IMR-90 (cell line): ENCODE measurements around the gene ASB11. TPM values are rescaled to one million over a fixed set of nuclear protein-coding genes. Genes with fewer than 3 reads are reported as not detected.

ENCODE experiments used
- ATAC-seq: fragments of 200-7000 bp; cut with Tn5 transposase; 2 replicates; pipeline ENCODE4 v1.9.1; 2020; ENCODE audit warnings: low read depth, mild to moderate bottlenecking, moderate library complexity
- BruUV-seq: library from RNA; stranded (reverse); fragments of 400-500 nt; replicated peaks from 2 replicates; lab custom pipeline; 2021; lab: Mats Ljungman, UMichigan
- CTCF ChIA-PET: fragments of 300-600 bp; formaldehyde crosslinking; extraction: SDS; loops from one replicate; lab custom pipeline; 2021; ENCODE audit warnings: antibody characterized with exemption; lab: Yijun Ruan, JAX
- POLR2A ChIA-PET: fragments of 300-600 bp; sonication (Branson Sonifier 250); formaldehyde crosslinking; loops from one replicate; lab custom pipeline; 2022; ENCODE audit warnings: antibody characterized with exemption; ENCODE audit not compliant: unreplicated experiment; lab: Charles Lee
- DNase-seq: peaks from one replicate; pipeline ENCODE4 v3.0.0; 2013
- H2AFZ ChIP-seq: replicated peaks from 2 replicates; pipeline ENCODE3; 2013; ENCODE audit warnings: low read length, mild to moderate bottlenecking; ENCODE audit not compliant: poor library complexity
- H2AK5ac ChIP-seq: 2 replicates; pipeline ENCODE4 v1.6.1; 2013; ENCODE audit warnings: low read depth, low read length, inconsistent platforms
- H2AK9ac ChIP-seq: replicated peaks from 2 replicates; pipeline ENCODE3; 2013; ENCODE audit warnings: mild to moderate bottlenecking, low read depth, low read length, moderate library complexity; ENCODE audit not compliant: poor library complexity
- H2BK120ac ChIP-seq: 2 replicates; pipeline ENCODE4 v1.6.1; 2013; ENCODE audit warnings: low read depth, low read length, inconsistent platforms
- H2BK15ac ChIP-seq: 3 replicates; pipeline ENCODE4 v1.6.1; 2013; ENCODE audit warnings: low read depth, low read length, inconsistent platforms
- H2BK20ac ChIP-seq: 2 replicates; pipeline ENCODE4 v1.6.1; 2013; ENCODE audit warnings: low read depth, mild to moderate bottlenecking, inconsistent platforms, low read length, moderate library complexity
- H2BK5ac ChIP-seq: 2 replicates; pipeline ENCODE4 v1.6.1; 2013; ENCODE audit warnings: mild to moderate bottlenecking, low read depth, low read length, inconsistent platforms; ENCODE audit not compliant: poor library complexity, severe bottlenecking
- H3K14ac ChIP-seq: replicated peaks from 2 replicates; pipeline ENCODE4 v1.6.1; 2013; ENCODE audit warnings: low read depth, low read length, inconsistent platforms
- H3K18ac ChIP-seq: 2 replicates; pipeline ENCODE4 v1.6.1; 2013; ENCODE audit warnings: low read depth, low read length, control low read depth
- H3K23ac ChIP-seq: 2 replicates; pipeline ENCODE4 v1.6.1; 2013; ENCODE audit warnings: low read depth, low read length, inconsistent platforms
- H3K27ac ChIP-seq: 2 replicates; pipeline ENCODE4 v1.5.1; 2013; ENCODE audit warnings: mild to moderate bottlenecking, control low read depth, low read length; ENCODE audit not compliant: insufficient read depth
- H3K27me3 ChIP-seq: 2 replicates; pipeline ENCODE4 v1.6.1; 2013; ENCODE audit warnings: low read length; ENCODE audit not compliant: control insufficient read depth, insufficient read depth
- H3K36me3 ChIP-seq: 2 replicates; pipeline ENCODE4 v1.6.1; 2013; ENCODE audit warnings: low read length, mixed read lengths; ENCODE audit not compliant: control insufficient read depth, insufficient read depth
- H3K4ac ChIP-seq: 2 replicates; pipeline ENCODE4 v1.6.1; 2013; ENCODE audit warnings: low read depth, low read length, inconsistent platforms
- H3K4me1 ChIP-seq: 2 replicates; pipeline ENCODE4 v1.6.1; 2013; ENCODE audit warnings: low read length, mixed read lengths; ENCODE audit not compliant: control insufficient read depth, insufficient read depth
- H3K4me2 ChIP-seq: 2 replicates; pipeline ENCODE4 v1.6.1; 2013; ENCODE audit warnings: low read depth, mild to moderate bottlenecking, control low read depth, low read length, moderate library complexity
- H3K4me3 ChIP-seq: 2 replicates; pipeline ENCODE4 v1.5.1; 2013; ENCODE audit warnings: low read depth, mild to moderate bottlenecking, control low read depth, low read length, moderate library complexity; ENCODE audit not compliant: insufficient read depth
- H3K56ac ChIP-seq: 2 replicates; pipeline ENCODE4 v1.6.1; 2013; ENCODE audit warnings: low read length, inconsistent platforms; ENCODE audit not compliant: insufficient read depth; ENCODE audit errors: extremely low read depth
- H3K79me1 ChIP-seq, 2 experiments: 2 replicates each; pipeline ENCODE4 v1.6.1; 2013; ENCODE audit warnings: low read length in 2 of 2, inconsistent platforms in 1 of 2, low read depth in 1 of 2
- H3K9ac ChIP-seq: 2 replicates; pipeline ENCODE4 v1.6.1; 2013; ENCODE audit warnings: low read depth, low read length, control low read depth
- H3K9me1 ChIP-seq: 2 replicates; pipeline ENCODE4 v1.6.1; 2013; ENCODE audit warnings: low read length, inconsistent platforms; ENCODE audit not compliant: insufficient read depth
- H3K9me3 ChIP-seq: 2 replicates; pipeline ENCODE4 v1.6.1; 2013; ENCODE audit warnings: low read length; ENCODE audit not compliant: control insufficient read depth, insufficient read depth
- H4K20me1 ChIP-seq: 2 replicates; pipeline ENCODE4 v1.6.1; 2013; ENCODE audit warnings: low read length, inconsistent platforms; ENCODE audit not compliant: insufficient read depth
- H4K5ac ChIP-seq: 2 replicates; pipeline ENCODE4 v1.6.1; 2013; ENCODE audit warnings: mild to moderate bottlenecking, low read depth, low read length, control low read depth
- H4K8ac ChIP-seq, 2 experiments: 2 replicates each; pipeline ENCODE4 v1.6.1; 2013; ENCODE audit warnings: low read depth in 2 of 2, low read length in 2 of 2, control low read depth in 1 of 2, inconsistent platforms in 1 of 2
- H4K91ac ChIP-seq: 2 replicates; pipeline ENCODE4 v1.6.1; 2013; ENCODE audit warnings: low read depth, low read length, inconsistent platforms; ENCODE audit not compliant: insufficient read depth
- BHLHE40 ChIP-seq: fragments of 150-350 bp; IDR thresholded peaks from 2 replicates; pipeline ENCODE4 v1.6.1; 2016; ENCODE audit warnings: mild to moderate bottlenecking, low read depth, low read length
- CEBPB ChIP-seq: IDR thresholded peaks from 2 replicates; pipeline ENCODE4 v1.6.1; 2012; ENCODE audit warnings: low read depth, low read length, improper control_type of control experiment
- CHD1 ChIP-seq: IDR thresholded peaks from 2 replicates; pipeline ENCODE4 v1.6.1; 2012; ENCODE audit warnings: low read depth, low read length, improper control_type of control experiment
- ELK1 ChIP-seq: fragments of 150-350 bp; IDR thresholded peaks from 2 replicates; pipeline ENCODE4 v1.6.1; 2016; ENCODE audit warnings: low read depth, mild to moderate bottlenecking, low read length, moderate library complexity, borderline replicate concordance
- MAFK ChIP-seq: IDR thresholded peaks from 2 replicates; pipeline ENCODE4 v1.6.1; 2012; ENCODE audit warnings: low read depth, low read length, improper control_type of control experiment
- MAZ ChIP-seq: IDR thresholded peaks from 2 replicates; pipeline ENCODE4 v1.6.1; 2012; ENCODE audit warnings: low read depth, mild to moderate bottlenecking, low read length, improper control_type of control experiment, moderate library complexity, borderline replicate concordance
- RAD21 ChIP-seq: IDR thresholded peaks from 2 replicates; pipeline ENCODE4 v1.6.1; 2012; ENCODE audit warnings: low read length, improper control_type of control experiment
- RCOR1 ChIP-seq: IDR thresholded peaks from 2 replicates; pipeline ENCODE4 v1.6.1; 2012; ENCODE audit warnings: mild to moderate bottlenecking, low read length, improper control_type of control experiment; ENCODE audit not compliant: insufficient replicate concordance
- RFX5 ChIP-seq: IDR thresholded peaks from 2 replicates; pipeline ENCODE4 v1.8.0; 2012; ENCODE audit warnings: low read depth, mild to moderate bottlenecking, low read length, moderate library complexity
- WGBS, 2 experiments: methylation state at CpG; one replicate each; pipeline versions ENCODE4 v1.1.5 to v1.1.7; 2013; ENCODE audit warnings: missing lambda C conversion rate in 2 of 2; ENCODE audit not compliant: insufficient read length in 1 of 2; ENCODE audit errors: extremely low coverage in 2 of 2; 5-methylcytosine and 5-hydroxymethylcytosine counted together
- dilution Hi-C: fragments of 300-500 bp; cut with HindIII; formaldehyde crosslinking; loops from one replicate; pipeline ENCODE4 v1.14.3; 2018; ENCODE audit warnings: low sequenced_read_pairs; ENCODE audit not compliant: unreplicated experiment
- in situ Hi-C: fragments of 300-500 bp; cut with MboI; formaldehyde crosslinking; loops from 3 replicates; pipeline ENCODE4 v1.14.3; 2019; ENCODE audit warnings: low sequenced_read_pairs, inconsistent platforms, mixed read lengths
- intact Hi-C: fragments of 100-400 bp; cut with micrococcal nuclease; formaldehyde crosslinking; loops from 2 replicates; pipeline ENCODE4 v1.10.0; 2022
- polyA plus RNA-seq, 3 experiments: library from polyadenylated mRNA; depleted of rRNA; stranded (reverse); fragments of >200 nt; gene quantifications; 2 replicates each; pipeline ENCODE4 v1.2.3, GENCODE V29; 2012; ENCODE audit warnings: low replicate concordance in 1 of 3
- total RNA-seq: library from RNA; depleted of rRNA; stranded (reverse); fragments of >200 nt; gene quantifications from 2 replicates; pipeline ENCODE4 v1.2.3, GENCODE V29; 2012
- TF ChIP-seq, protein P1 (sequence below): fragments of 150-350 bp; IDR thresholded peaks from 2 replicates; pipeline ENCODE4 v1.6.1; 2017; ENCODE audit warnings: mild to moderate bottlenecking, antibody characterized with exemption, low read length, low read depth

Gene ASB11
- total and polyA plus RNA-seq, 2 of the 4 experiments (the other 2 are of a cell fraction): not detected

- Histone ChIP-seq H2AK9ac (no peak overlapping the region), H3K18ac (peak overlapping the region; percentile 12; the same call in 1 of the 2 replicates), H3K4me2 (peak overlapping the region; percentile 42; the same call in 1 of the 2 replicates), H3K27me3 (peaks cover 8% of the 10 kb centered on the region), H2BK120ac (no peak overlapping the region; the same call in 1 of the 2 replicates), H3K9me3 (no peaks in the 10 kb centered on the region), H3K9ac (no peak overlapping the region), H4K91ac (no peak overlapping the region), H4K20me1 (no peaks in the 10 kb centered on the region), H3K36me3 (no peaks in the 10 kb centered on the region), H3K4me3 (no peak overlapping the region), H3K4me1 (peaks cover 2% of the 10 kb centered on the region; the same call in 1 of the 2 replicates), H4K8ac (no peak overlapping the region), H2AK5ac (no peak overlapping the region), H3K27ac (no peak overlapping the region), H3K56ac (no peak overlapping the region), H3K79me1 (no peaks in the 10 kb centered on the region), H3K9me1 (no peaks in the 10 kb centered on the region), H2AFZ (no peak overlapping the region), H2BK15ac (no peak overlapping the region), H3K23ac (no peak overlapping the region), H2BK20ac (no peak overlapping the region), H2BK5ac (no peak overlapping the region), H4K5ac (no peak overlapping the region), H3K14ac (no peak overlapping the region), H3K4ac (no peak overlapping the region)
- in situ Hi-C loops: loop anchor here (10.0 kb wide), 1 partner anchor 222 kb away; no protein-coding TSS in a partner anchor
- no CpG with 5 or more reads among the region's 5 CpGs for WGBS, 2 experiments
- peak; percentile 57; the same call in 1 of the 2 replicates for ATAC-seq
- intact Hi-C loops: loop anchor here (10.0 kb wide), 1 partner anchor 332 kb away; no protein-coding TSS in a partner anchor
- TF ChIP-seq MAFK: no peak
- peak; percentile 83 for TF ChIP-seq CEBPB
- 0 out of 2 replicates have a peak, but pooled peaks have one; percentile 20 for TF ChIP-seq BHLHE40
- TF ChIP-seq RFX5: no peak
- TF ChIP-seq MAZ: no peak
- TF ChIP-seq, protein P1, sequence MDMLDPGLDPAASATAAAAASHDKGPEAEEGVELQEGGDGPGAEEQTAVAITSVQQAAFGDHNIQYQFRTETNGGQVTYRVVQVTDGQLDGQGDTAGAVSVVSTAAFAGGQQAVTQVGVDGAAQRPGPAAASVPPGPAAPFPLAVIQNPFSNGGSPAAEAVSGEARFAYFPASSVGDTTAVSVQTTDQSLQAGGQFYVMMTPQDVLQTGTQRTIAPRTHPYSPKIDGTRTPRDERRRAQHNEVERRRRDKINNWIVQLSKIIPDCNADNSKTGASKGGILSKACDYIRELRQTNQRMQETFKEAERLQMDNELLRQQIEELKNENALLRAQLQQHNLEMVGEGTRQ: no peak
- TF ChIP-seq ELK1: no peak
- no peak for TF ChIP-seq RAD21
- no peak for TF ChIP-seq RCOR1
- TF ChIP-seq CHD1: no peak
- DNase-seq: peak; percentile 60
- dilution Hi-C loops: no loop called here
- POLR2A ChIA-PET: no interaction called here
- no TSS peak for BruUV-seq
- CTCF ChIA-PET: interaction anchor here (1.3 kb wide), 1 partner anchor 124 kb away, joined by 3 read pairs; no protein-coding TSS in a partner anchor
These were observed 27.6 kb upstream of the ASB11 start for GRCh38 chrX:15343075-15343476.
